AG04449 (cell line): ENCODE measurements around the gene SIRPA.

ENCODE experiments used
- CTCF ChIA-PET: fragments of 350-600 bp; formaldehyde crosslinking; extraction: SDS; loops from one replicate; lab custom pipeline; 2021; ENCODE audit warnings: antibody characterized with exemption; lab: Yijun Ruan, JAX
- POLR2A ChIA-PET: fragments of 400-600, 350-600 bp; formaldehyde crosslinking; extraction: SDS; loops from one replicate; lab custom pipeline; 2020; ENCODE audit warnings: antibody characterized with exemption, inconsistent platforms; lab: Yijun Ruan, JAX
- DNase-seq: peaks from one replicate; pipeline ENCODE4 v3.0.0-alpha.2; 2010; ENCODE audit warnings: low read depth, low spot score
- H3K4me3 ChIP-seq: 2 replicates; pipeline ENCODE4 v1.5.1; 2011; ENCODE audit warnings: low read depth, mild to moderate bottlenecking, control low read depth, low read length
- CTCF ChIP-seq: IDR thresholded peaks from one replicate; pipeline ENCODE4 v1.5.1; 2011; ENCODE audit warnings: mild to moderate bottlenecking, moderate library complexity, low read length, control low read depth, inconsistent platforms; ENCODE audit not compliant: insufficient read depth; ENCODE audit errors: missing control alignments

SIRPA gene

DNA sequence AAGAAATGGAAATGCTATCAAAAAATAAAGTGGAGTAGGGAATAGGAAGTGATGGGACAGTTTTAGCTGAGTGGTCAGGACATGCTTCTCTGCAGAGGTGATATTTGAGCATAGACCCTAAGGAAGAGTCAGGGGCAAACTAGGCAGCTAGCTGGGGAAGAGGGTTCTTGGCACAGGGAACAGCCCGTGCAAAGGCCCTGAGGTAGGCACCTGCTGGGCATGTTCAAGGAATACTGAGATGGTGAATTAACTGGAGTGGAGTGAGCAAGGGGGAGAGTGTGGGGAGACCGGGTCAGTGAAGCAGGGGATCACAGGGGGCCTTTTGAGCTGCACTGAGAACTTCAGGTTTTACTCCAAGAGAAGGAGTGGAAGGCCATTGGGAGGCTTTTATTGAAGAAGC lies 7.5 kb upstream of the SIRPA start:
- DNase-seq = no peak
- H3K4me3 ChIP-seq = no peak overlapping the region
- POLR2A ChIA-PET = no interaction called here
- TF ChIP-seq CTCF = no peak
- CTCF ChIA-PET = interaction anchor here (0.7 to 2.1 kb wide), 4 partner anchors 9 to 123 kb away, joined by 3 to 6 read pairs (median 4); no protein-coding TSS in a partner anchor

- no peak overlapping the region for H3K4me3 ChIP-seq
- POLR2A ChIA-PET = interaction anchor here (1.7 kb wide), 1 partner anchor 86 kb away, joined by 5 read pairs; no protein-coding TSS in a partner anchor
- DNase-seq = no peak
- no peak for TF ChIP-seq CTCF
- CTCF ChIA-PET = interaction anchor here (1.1 to 2.1 kb wide), 5 partner anchors 8 to 124 kb away, joined by 3 to 6 read pairs (median 3); no protein-coding TSS in a partner anchor
Measured at GRCh38 chr20:1888796-1889463, 6.3 kb upstream of the SIRPA start.

GRCh38 chr20:1890469-1891262 lies 4.5 kb upstream of the SIRPA start:
- no peak overlapping the region for H3K4me3 ChIP-seq
- ChIA-PET CTCF (interaction anchor here (1.2 kb wide), 1 partner anchor 88 kb away, joined by 3 read pairs; no protein-coding TSS in a partner anchor), POLR2A (interaction anchor here (0.9 kb wide), 1 partner anchor 89 kb away, joined by 3 read pairs; no protein-coding TSS in a partner anchor)
- no peak for DNase-seq
- no peak for TF ChIP-seq CTCF

DNA sequence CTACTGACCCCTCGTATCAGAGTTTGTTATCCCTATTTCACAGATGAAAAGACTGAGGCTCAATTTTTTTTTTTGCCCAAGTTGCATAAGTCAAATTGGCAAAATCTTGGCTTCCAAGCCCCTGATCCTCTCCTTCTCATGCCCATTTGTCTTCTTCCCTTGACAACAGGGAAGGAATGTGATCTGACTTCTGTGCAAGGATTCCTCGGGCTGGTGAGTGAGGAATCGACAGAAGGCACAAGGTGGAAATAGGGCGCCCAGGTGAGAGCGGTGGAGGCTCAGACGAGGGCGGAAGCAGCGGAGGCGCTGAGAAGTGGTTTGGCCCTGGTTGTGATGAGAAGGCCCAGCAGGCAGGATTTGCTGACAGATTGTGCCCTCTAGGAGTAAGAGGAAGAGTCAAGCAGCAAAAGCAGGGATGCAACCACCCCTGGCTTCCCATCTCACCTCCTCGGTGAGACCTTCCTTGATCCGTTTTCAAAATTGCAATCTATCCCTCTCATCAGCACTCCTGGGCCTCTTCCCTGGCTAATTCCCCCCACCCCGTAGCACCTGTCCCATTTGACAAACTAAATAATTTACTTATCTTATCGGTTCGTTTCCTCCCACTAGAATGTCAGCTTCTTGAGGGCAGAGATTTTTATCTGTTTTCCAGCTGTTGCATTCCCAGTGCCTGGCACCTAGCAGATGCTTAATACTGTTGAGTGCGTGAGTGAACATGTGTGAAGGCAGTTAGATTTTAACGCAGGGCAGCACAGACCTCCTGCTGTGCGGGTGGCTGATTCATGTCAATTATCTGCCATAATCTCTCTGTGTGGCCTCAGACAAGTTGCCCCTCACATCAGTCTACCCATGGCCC lies 3.7 kb upstream of the SIRPA start:
- ChIA-PET CTCF (no interaction called here), POLR2A (interaction anchor here (0.9 kb wide), 1 partner anchor 89 kb away, joined by 3 read pairs; no protein-coding TSS in a partner anchor)
- DNase-seq = no peak
- TF ChIP-seq CTCF = no peak
- H3K4me3 ChIP-seq = no peak overlapping the region

DNA sequence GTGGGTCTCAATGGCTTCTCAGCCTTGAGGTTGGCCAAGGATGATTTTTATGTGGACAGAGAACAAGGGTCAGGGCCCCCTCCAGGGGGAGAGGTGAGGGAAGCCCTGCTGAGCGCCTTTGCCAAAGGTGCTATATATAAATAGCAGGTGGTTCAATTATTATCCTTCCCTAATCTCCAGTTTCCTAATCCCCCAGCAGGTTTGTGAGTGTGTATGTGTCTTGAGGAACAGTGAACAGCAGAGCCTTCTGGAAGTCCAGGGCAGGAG lies 3.2 kb upstream of the SIRPA start:
- no peak for DNase-seq
- ChIA-PET POLR2A (no interaction called here), CTCF (no interaction called here)
- no peak for TF ChIP-seq CTCF
- H3K4me3 ChIP-seq = no peak overlapping the region
